Mesendoderm (in vitro differentiated cells): Measurements from ENCODE around the gene GPR150.

Source experiments
- DNase-seq: peaks from one replicate; pipeline ENCODE4 v3.0.0; 2013
- H2AK5ac ChIP-seq: 2 replicates; pipeline ENCODE4 v1.6.1; 2013; ENCODE audit warnings: low read length, inconsistent platforms
- H2BK120ac ChIP-seq: 2 replicates; pipeline ENCODE4 v1.6.1; 2013; ENCODE audit warnings: low read depth, mild to moderate bottlenecking, low read length, moderate library complexity, mixed read lengths
- H2BK15ac ChIP-seq: replicated peaks from 2 replicates; pipeline ENCODE4 v1.6.1; 2013; ENCODE audit warnings: low read depth, mild to moderate bottlenecking, moderate library complexity
- H2BK5ac ChIP-seq: 2 replicates; pipeline ENCODE4 v1.6.1; 2013; ENCODE audit warnings: low read length, inconsistent platforms
- H3K18ac ChIP-seq: 2 replicates; pipeline ENCODE4 v1.6.1; 2013; ENCODE audit warnings: mild to moderate bottlenecking, low read length, mixed read lengths
- H3K23ac ChIP-seq: one replicate; pipeline ENCODE4 v1.6.1; 2013; ENCODE audit warnings: low read length
- H3K27ac ChIP-seq: 2 replicates; pipeline ENCODE4 v1.5.1; 2013; ENCODE audit warnings: low read depth, mild to moderate bottlenecking, inconsistent platforms, low read length, moderate library complexity
- H3K27me3 ChIP-seq: 2 replicates; pipeline ENCODE4 v1.6.1; 2013; ENCODE audit warnings: low read length, control low read depth, mild to moderate bottlenecking, inconsistent platforms; ENCODE audit not compliant: insufficient read depth, poor library complexity
- H3K36me3 ChIP-seq: 2 replicates; pipeline ENCODE4 v1.6.1; 2013; ENCODE audit warnings: low read length, inconsistent platforms; ENCODE audit not compliant: control insufficient read depth, insufficient read depth
- H3K4ac ChIP-seq: one replicate; pipeline ENCODE4 v1.6.1; 2013; ENCODE audit warnings: low read depth, mild to moderate bottlenecking, low read length, moderate library complexity
- H3K4me1 ChIP-seq: 2 replicates; pipeline ENCODE4 v1.6.1; 2013; ENCODE audit warnings: low read depth, low read length, inconsistent platforms; ENCODE audit not compliant: control insufficient read depth
- H3K4me2 ChIP-seq: 2 replicates; pipeline ENCODE4 v1.6.1; 2013; ENCODE audit warnings: low read length
- H3K4me3 ChIP-seq: 2 replicates; pipeline ENCODE4 v1.5.1; 2013; ENCODE audit warnings: mild to moderate bottlenecking, low read length
- H3K56ac ChIP-seq: one replicate; pipeline ENCODE4 v1.6.1; 2013; ENCODE audit warnings: low read length
- H3K79me1 ChIP-seq: 2 replicates; pipeline ENCODE4 v1.6.1; 2013; ENCODE audit warnings: low read length, inconsistent platforms
- H3K79me2 ChIP-seq: 2 replicates; pipeline ENCODE4 v1.6.1; 2013; ENCODE audit warnings: mild to moderate bottlenecking, low read length; ENCODE audit not compliant: control insufficient read depth, insufficient read depth
- H3K9ac ChIP-seq: 2 replicates; pipeline ENCODE4 v1.6.1; 2013; ENCODE audit warnings: low read length, inconsistent platforms
- H4K5ac ChIP-seq: one replicate; pipeline ENCODE4 v1.6.1; 2013; ENCODE audit warnings: low read length
- H4K8ac ChIP-seq: one replicate; pipeline ENCODE4 v1.6.1; 2013; ENCODE audit warnings: low read depth, mild to moderate bottlenecking, control low read depth, low read length, moderate library complexity
- WGBS: extraction: QIAGEN DNeasy Blood & Tissue Kit; methylation state at CpG from one replicate; pipeline ENCODE4 v1.1.7; 2013; ENCODE audit warnings: low lambda C conversion rate, missing lambda C conversion rate; ENCODE audit not compliant: insufficient coverage; ENCODE audit errors: extremely low coverage; 5-methylcytosine and 5-hydroxymethylcytosine counted together

Gene GPR150

GRCh38 chr5:95609711-95610110, 10.2 kb upstream of the GPR150 start:
- no peak for DNase-seq
- Histone ChIP-seq H3K4me1 (no peaks in the 10 kb centered on the region), H4K5ac (no peak overlapping the region), H3K79me2 (no peaks in the 10 kb centered on the region), H3K27ac (no peak overlapping the region), H3K36me3 (no peaks in the 10 kb centered on the region), H3K4ac (no peak overlapping the region), H3K4me2 (no peak overlapping the region), H4K8ac (no peak overlapping the region), H2AK5ac (no peak overlapping the region), H3K79me1 (no peaks in the 10 kb centered on the region), H3K4me3 (no peak overlapping the region), H2BK15ac (no peak overlapping the region), H3K56ac (no peak overlapping the region), H3K9ac (no peak overlapping the region), H3K27me3 (no peaks in the 10 kb centered on the region), H2BK120ac (no peak overlapping the region), H3K18ac (no peak overlapping the region), H2BK5ac (no peak overlapping the region), H3K23ac (no peak overlapping the region)
- no CpG with 5 or more reads among the region's 3 CpGs for WGBS

GRCh38 chr5:95610546-95610945, 9.3 kb upstream of the GPR150 start:
- H3K79me2 ChIP-seq = no peaks in the 10 kb centered on the region
- no peak overlapping the region for H3K27ac ChIP-seq
- no peak overlapping the region for H4K5ac ChIP-seq
- H3K4me2 ChIP-seq = no peak overlapping the region
- H3K23ac ChIP-seq = no peak overlapping the region
- no peaks in the 10 kb centered on the region for H3K4me1 ChIP-seq
- H3K9ac ChIP-seq = no peak overlapping the region
- no CpG with 5 or more reads among the region's 7 CpGs for WGBS
- no peaks in the 10 kb centered on the region for H3K36me3 ChIP-seq
- H3K4me3 ChIP-seq = no peak overlapping the region
- H2BK5ac ChIP-seq = no peak overlapping the region
- H2AK5ac ChIP-seq = no peak overlapping the region
- H3K79me1 ChIP-seq = no peaks in the 10 kb centered on the region
- H3K56ac ChIP-seq = no peak overlapping the region
- no peak overlapping the region for H3K18ac ChIP-seq
- no peaks in the 10 kb centered on the region for H3K27me3 ChIP-seq
- DNase-seq = no peak
- H2BK120ac ChIP-seq = no peak overlapping the region
- no peak overlapping the region for H2BK15ac ChIP-seq
- H3K4ac ChIP-seq = no peak overlapping the region
- H4K8ac ChIP-seq = no peak overlapping the region

GRCh38 chr5:95611396-95611795, 8.5 kb upstream of the GPR150 start:
- H3K18ac ChIP-seq = no peak overlapping the region
- H2BK5ac ChIP-seq = no peak overlapping the region
- no peak overlapping the region for H3K23ac ChIP-seq
- no peaks in the 10 kb centered on the region for H3K79me2 ChIP-seq
- H3K4me2 ChIP-seq = no peak overlapping the region
- no peak overlapping the region for H3K4me3 ChIP-seq
- H2AK5ac ChIP-seq = no peak overlapping the region
- no peak overlapping the region for H3K4ac ChIP-seq
- H3K79me1 ChIP-seq = no peaks in the 10 kb centered on the region
- H2BK120ac ChIP-seq = no peak overlapping the region
- no peak overlapping the region for H3K9ac ChIP-seq
- H4K8ac ChIP-seq = no peak overlapping the region
- no peak for DNase-seq
- no peak overlapping the region for H2BK15ac ChIP-seq
- H4K5ac ChIP-seq = no peak overlapping the region
- H3K56ac ChIP-seq = no peak overlapping the region
- H3K27ac ChIP-seq = no peak overlapping the region
- no peaks in the 10 kb centered on the region for H3K27me3 ChIP-seq
- H3K36me3 ChIP-seq = no peaks in the 10 kb centered on the region
- WGBS = 100% methylated on average over 1 of the region's 3 CpGs
- H3K4me1 ChIP-seq = no peaks in the 10 kb centered on the region

- H2BK120ac ChIP-seq = no peak overlapping the region
- H2BK15ac ChIP-seq = no peak overlapping the region
- H3K18ac ChIP-seq = no peak overlapping the region
- no peak overlapping the region for H3K56ac ChIP-seq
- H3K27ac ChIP-seq = no peak overlapping the region
- no peak overlapping the region for H4K8ac ChIP-seq
- no peaks in the 10 kb centered on the region for H3K79me1 ChIP-seq
- no peaks in the 10 kb centered on the region for H3K36me3 ChIP-seq
- no peak overlapping the region for H3K4ac ChIP-seq
- WGBS = no CpG with 5 or more reads among the region's 1 CpG
- H2BK5ac ChIP-seq = no peak overlapping the region
- H3K9ac ChIP-seq = no peak overlapping the region
- no peak for DNase-seq
- no peak overlapping the region for H3K4me3 ChIP-seq
- H3K79me2 ChIP-seq = no peaks in the 10 kb centered on the region
- peaks cover 2% of the 10 kb centered on the region for H3K27me3 ChIP-seq
- no peak overlapping the region for H3K4me2 ChIP-seq
- no peak overlapping the region for H2AK5ac ChIP-seq
- no peak overlapping the region for H3K23ac ChIP-seq
- H3K4me1 ChIP-seq = no peaks in the 10 kb centered on the region
- H4K5ac ChIP-seq = no peak overlapping the region
Observed at GRCh38 chr5:95613514-95613913, 6.4 kb upstream of the GPR150 start.

GRCh38 chr5:95615164-95615467, 4.8 kb upstream of the GPR150 start:
- H3K36me3 ChIP-seq = no peaks in the 10 kb centered on the region
- no peak overlapping the region for H3K4ac ChIP-seq
- H2BK5ac ChIP-seq = no peak overlapping the region
- H3K18ac ChIP-seq = no peak overlapping the region
- H2BK120ac ChIP-seq = no peak overlapping the region
- H3K27me3 ChIP-seq = peaks cover 18% of the 10 kb centered on the region
- no peak overlapping the region for H3K4me2 ChIP-seq
- no peak overlapping the region for H3K9ac ChIP-seq
- no peak overlapping the region for H3K23ac ChIP-seq
- H3K79me2 ChIP-seq = no peaks in the 10 kb centered on the region
- H3K27ac ChIP-seq = no peak overlapping the region
- H3K4me1 ChIP-seq = no peaks in the 10 kb centered on the region
- H2AK5ac ChIP-seq = no peak overlapping the region
- no peak for DNase-seq
- no peak overlapping the region for H3K4me3 ChIP-seq
- no peak overlapping the region for H4K8ac ChIP-seq
- H4K5ac ChIP-seq = no peak overlapping the region
- no CpG with 5 or more reads among the region's 1 CpG for WGBS
- H2BK15ac ChIP-seq = no peak overlapping the region
- no peak overlapping the region for H3K56ac ChIP-seq
- H3K79me1 ChIP-seq = no peaks in the 10 kb centered on the region

DNA sequence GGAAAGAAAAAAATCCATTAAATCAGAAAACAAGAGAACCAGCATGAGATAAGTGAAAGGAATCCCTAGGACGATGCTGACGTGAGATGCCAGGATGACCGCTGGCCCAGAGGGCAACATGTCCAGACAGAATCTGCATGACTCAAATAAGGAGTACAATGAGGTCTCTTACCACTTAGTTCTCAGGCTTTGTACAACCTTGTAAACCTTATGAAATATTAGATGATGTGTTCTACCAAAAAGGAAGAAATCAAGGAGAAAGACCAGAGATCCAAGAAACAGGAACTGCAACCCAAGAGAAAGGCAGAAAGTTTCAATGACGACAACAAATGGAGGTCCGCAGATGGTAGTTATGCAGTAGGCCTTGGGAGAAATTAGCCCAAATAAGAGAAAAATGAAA, 2.8 kb upstream of the GPR150 start:
- no peak overlapping the region for H3K18ac ChIP-seq
- no peak overlapping the region for H3K56ac ChIP-seq
- H3K27ac ChIP-seq = no peak overlapping the region
- H4K5ac ChIP-seq = no peak overlapping the region
- no peak overlapping the region for H2BK15ac ChIP-seq
- no peak overlapping the region for H3K9ac ChIP-seq
- no peaks in the 10 kb centered on the region for H3K36me3 ChIP-seq
- no peak for DNase-seq
- no peak overlapping the region for H2BK5ac ChIP-seq
- no peaks in the 10 kb centered on the region for H3K4me1 ChIP-seq
- H2AK5ac ChIP-seq = no peak overlapping the region
- H3K4ac ChIP-seq = no peak overlapping the region
- H3K79me2 ChIP-seq = no peaks in the 10 kb centered on the region
- no peak overlapping the region for H3K23ac ChIP-seq
- H3K79me1 ChIP-seq = no peaks in the 10 kb centered on the region
- no peak overlapping the region for H3K4me2 ChIP-seq
- H4K8ac ChIP-seq = no peak overlapping the region
- no peak overlapping the region for H3K4me3 ChIP-seq
- H3K27me3 ChIP-seq = peaks cover 20% of the 10 kb centered on the region
- WGBS = no CpG with 5 or more reads among the region's 5 CpGs
- no peak overlapping the region for H2BK120ac ChIP-seq
